Stimulated activated CD8-positive, alpha-beta memory T cell treated with anti-CD3 and anti-CD28 coated beads, Interleukin-4, amount 100 ng/mL, for 1 hour (primary cell): ENCODE data around the gene LCP2.

Source experiments
- DNase-seq, 2 donors: peaks; one replicate each; pipeline ENCODE4 v3.0.0-alpha.2; 2020; ENCODE audit warnings: low read depth in 2 of 2, low spot score in 1 of 2

Gene LCP2

DNA sequence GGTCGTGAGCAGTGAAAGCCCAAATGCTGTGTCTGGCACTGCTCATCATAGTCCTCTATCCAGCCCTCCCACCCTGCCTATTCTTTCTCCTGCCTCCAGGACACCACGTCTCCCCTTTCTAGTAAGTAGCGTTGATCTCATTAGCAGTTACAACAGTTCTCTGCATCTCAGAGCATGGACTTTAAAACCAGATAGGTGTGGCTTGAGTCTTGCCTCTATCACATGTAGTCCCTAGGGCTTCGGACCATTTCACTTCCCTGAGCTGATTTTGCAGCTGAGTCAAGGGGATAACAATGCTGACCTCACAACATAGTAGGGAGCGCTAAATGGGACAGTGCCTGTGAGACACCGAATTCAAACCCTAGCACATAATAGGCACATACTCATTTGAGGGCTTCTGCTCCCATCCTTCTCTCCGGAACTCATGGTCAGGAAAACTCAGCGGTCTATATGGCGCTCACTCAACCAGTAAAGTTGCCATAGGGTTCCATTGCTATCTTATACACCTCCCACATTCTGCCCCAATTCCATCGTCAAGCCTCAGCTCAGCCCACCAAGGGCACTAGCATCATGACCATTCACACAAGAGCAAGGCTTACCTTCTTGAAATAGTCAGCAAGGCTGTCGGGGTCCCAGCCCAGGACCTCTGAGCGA, 515 bp downstream of the LCP2 start:
- DNase-seq = no peak

DNA sequence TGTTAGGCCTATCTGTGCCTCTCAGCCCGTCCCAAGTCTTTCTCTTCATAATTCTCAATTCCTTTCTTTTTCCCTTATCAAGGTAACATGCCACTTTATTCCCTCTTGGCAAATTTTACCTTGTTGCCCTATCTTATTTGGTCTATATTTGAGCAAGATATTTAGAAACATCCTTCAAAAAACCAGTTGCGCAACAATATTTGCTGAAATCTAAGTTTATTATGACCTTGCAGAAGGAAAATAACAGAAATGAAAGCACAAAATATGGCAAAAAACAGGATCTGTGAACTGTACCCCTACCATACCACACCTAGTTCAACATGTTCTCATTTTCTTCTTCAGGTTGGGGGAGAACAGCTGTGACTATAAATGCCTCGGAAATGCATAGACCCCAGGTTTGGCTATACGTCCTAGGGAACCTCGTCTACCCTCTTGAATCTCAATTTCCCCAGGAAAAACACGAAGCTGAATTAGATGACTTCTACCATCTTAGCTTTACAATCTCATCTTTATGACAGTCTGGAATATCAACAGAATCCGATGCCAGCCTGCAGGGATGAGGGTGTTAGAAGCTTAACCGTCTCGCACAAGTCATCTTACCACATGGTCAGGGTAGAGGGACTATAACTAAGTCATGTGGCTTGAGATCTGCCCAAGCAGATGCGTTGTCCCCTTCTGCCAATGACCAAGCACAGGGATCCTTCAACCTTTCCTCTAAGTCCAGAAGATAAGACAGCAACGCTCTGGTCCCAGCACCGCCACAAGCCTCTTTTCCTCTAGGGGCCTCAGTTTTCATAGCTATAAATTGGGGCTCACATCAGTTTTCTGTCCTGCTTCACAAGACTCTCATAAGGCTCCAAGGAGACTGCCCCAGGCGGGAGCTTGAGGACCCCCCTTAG, 1.3 kb downstream of the LCP2 start:
- DNase-seq = no peak

DNA sequence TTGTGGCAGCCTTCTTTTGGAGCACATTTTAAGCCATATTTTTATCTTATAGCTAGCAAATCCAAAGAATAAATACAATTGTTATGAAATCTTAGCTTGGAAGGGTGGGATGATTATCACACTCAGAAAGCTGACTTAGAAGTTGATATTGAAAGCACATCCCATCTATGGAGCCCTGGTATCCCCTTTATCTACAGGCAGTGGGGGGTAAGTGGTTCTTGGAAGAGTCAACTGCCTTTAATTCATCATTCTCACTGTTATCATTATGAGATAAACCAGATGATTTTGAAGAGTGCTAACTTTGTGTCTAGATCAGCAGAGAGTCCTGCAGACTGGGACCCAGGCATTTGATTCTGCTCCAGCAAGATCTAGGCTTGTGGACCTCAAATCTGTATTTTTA, 3.0 kb downstream of the LCP2 start:
- no peak for DNase-seq

DNA sequence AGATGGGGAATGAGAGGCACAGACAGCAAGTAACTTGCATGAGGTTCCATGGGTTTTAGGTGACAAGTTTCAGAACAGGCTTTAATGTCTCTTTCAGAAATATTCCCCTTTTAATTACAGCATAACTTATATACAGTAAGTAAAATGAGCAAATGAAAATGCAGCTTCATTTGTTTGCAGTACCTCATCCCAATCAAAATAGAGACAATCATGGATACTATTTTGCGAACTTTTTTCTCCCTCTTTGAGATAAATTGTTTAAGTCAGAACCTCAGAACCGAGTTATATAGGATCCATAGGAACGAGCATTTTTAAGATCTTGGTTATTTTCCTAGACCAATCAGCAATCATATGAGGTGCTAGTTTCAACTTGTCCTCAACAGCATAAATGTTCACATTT, 3.5 kb downstream of the LCP2 start:
- no peak for DNase-seq

DNA sequence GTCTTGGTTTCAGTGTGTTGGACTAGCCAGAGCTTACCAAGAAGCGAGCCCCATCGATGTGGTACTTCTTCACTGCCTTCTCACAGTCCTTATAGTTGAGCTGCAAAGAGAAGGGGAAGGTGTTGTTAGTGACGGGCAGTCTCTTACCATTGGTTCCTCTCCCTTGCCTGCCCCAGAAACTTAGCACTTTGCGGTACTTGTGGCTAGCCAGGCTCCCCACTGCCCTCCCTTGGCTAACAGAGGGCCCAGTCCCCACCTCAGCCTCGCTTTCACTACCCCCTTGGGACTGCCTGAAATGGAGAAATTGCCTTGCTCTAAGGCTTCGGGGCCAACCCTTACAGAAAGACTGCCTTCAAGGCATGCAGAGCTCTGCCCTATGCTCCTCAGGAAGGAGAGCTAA, 4.3 kb downstream of the LCP2 start:
- peak in 1 of 2 donors; percentile 53 for DNase-seq

DNA sequence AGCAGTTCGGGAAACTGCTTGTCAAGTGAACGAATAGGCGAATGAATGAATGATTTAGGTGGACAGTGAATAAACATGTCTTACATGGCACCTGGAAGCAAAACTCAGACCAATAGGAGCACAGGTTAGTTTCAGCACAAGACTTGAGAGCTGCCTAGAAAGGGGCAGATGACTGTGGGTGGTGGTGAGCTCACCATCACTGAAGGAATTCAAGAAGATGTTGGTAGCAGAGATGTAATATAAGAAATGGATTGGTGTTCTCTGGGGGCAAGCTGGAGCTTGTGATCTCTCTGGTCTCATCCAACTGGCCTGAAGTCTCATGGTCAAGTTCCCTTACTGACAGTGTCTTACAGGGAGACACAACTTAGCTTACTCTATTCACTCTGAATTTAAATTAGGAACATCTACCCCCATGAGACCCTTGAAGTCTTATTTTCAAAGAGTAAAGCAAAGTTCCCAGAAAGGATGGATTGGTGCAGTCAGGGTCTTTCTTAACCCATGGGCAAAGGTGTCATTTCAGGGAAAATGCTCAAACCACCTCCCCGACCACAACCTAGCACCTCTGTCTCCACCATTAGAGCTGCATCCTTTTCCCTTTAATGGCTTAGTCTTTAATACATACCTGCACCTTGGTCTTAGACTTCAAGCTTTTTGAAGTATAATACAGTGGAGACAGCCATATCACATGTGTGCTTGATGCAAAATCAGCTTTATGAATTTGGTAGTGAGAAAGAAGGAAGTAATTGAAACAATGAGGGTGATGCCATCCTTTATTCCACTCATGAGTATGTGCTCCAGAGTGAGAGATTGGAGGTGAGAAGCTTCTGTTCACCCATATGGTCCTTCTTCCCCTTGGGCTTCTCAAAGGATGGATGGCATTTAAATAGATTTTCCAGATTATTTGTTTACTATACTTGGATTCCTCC, 5.1 kb downstream of the LCP2 start:
- no peak for DNase-seq

DNA sequence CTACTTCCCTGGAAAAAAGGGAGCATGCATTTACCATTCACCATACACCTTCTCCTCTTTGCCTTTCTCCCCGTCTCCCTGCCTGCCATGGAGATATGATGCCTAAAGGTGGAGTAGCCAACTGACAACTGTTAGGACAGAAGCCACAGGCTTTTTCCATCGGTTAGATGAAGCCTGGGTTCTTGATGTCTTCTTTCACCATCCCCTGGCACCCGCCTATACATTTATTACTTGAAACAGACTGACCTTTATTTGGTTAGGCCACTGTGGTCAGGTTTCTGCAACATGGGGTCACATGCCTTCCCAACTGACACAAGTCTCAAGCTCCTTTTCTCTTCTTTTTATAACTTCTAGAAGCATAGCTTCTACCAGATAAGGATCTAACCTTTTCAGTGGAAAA, 7.1 kb downstream of the LCP2 start:
- no peak for DNase-seq

DNA sequence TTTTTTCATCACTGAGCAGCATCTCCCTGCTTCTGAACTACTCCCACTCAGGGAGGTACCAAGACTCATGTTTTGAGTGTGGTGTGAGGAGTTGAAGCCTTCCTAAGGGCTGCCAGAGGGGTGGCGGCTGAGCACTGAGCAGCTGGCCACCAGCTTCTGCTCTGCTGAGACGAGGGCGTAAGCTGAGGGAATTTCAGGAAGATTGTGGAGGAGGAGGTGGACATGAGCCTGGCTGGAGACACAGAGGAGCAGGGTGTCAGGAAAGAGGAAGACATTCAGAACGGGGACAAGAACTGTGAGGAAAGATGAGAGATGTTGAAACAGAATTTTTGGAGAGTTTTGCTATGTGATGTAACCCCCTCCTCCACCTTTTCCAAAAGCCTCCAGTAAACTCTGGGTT, 7.8 kb downstream of the LCP2 start:
- DNase-seq = no peak

DNA sequence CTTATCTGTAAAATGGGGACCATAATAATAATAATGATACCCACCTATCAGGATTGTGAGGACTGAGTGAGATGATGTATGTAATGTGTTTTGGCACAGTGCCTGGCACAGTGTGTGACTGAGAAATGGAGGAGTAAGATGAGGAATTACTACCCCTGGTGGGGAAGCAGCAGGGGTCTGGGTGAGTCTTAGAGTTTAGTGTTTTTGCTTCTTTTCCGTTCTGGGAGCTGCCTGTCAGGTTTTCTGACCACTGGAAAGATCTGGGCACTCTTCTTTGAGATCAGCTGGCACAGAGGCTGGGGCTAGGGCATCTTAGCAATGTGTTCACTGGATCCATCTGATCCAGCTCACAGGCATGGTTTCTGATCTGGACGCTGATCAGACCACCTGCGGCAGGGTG, 8.5 kb downstream of the LCP2 start:
- DNase-seq = no peak

DNA sequence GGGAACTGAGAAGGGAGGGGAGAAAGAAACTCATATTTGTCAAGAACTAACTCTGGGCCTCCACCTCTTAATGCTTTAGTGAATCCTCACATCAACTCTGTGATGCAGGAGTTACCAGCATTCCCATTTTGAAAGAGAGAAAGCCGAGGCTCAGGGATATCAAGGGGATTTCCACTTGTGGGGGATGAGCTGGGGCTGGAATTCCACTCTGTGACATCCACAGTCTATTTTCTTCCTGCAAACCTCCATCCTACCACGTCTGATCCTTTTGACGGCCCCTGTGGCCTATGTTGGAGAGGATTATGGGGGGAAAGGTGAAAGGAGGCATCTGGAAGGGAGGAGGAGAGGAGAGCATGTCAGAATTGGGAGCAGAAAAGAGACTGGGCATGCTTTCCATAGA, 9.0 kb downstream of the LCP2 start:
- no peak for DNase-seq

DNA sequence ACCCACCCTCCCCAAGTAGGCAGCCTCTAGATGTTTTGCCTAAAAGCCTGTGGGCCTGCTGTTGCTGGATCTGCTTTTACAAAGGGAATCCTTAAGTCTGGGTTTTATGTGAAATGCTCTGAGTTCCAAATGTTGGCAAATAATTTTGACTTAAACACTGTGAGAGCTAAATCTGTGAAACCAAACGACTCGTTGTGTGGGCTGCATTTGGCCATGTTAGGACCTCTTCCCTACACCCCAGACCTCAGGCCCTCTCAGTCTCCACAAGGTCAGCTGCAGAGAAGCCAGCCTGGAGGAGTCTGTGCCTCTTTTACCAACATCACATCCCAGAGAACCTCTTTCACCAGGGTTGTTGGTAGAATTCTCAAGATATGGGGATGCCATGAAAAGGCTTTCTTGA, 9.4 kb downstream of the LCP2 start:
- DNase-seq = no peak

DNA sequence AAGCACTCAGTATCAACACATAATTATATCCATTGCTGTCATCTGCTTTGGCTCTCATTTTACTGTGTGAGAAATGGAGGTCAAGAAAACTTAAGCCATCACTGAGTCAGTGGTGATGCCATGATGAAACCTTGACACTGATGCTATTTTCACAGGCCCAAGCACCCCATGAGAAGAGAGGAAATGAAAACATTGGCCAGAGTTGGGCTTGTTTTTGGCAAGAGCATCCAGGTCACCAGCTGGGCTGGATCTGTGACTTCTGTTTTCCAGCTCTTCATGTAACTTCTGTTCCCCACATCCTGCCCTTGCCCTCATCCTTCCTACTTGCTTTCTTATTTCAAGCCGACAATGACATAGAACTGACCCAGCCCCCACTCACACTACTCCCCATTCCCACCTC, 10.0 kb downstream of the LCP2 start:
- DNase-seq = no peak

DNA sequence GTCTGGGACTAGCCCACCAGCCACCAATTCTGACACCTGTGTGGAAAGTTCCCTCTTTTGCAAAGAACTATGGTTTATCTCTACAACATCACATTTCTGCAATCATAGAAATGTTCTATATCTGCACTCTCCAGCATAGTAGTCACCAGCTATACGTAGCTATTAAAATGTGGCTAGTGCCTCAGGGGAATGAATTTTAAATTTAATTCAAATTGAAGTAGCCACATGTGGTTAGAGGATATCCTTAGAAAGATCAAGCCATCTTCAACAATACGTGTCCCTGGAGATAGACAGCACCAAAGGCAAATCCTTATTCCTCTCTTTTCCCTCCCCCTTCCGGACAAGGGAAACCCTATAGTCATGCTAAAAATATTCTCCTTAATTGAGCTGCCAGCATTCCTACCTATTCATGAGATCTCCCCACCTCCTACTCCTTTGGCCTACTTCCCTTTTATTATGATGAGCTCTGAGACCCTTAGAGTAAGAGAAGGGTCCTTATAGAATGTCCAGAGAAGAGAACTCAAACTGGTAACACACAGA, 11.1 kb downstream of the LCP2 start:
- DNase-seq = no peak

DNA sequence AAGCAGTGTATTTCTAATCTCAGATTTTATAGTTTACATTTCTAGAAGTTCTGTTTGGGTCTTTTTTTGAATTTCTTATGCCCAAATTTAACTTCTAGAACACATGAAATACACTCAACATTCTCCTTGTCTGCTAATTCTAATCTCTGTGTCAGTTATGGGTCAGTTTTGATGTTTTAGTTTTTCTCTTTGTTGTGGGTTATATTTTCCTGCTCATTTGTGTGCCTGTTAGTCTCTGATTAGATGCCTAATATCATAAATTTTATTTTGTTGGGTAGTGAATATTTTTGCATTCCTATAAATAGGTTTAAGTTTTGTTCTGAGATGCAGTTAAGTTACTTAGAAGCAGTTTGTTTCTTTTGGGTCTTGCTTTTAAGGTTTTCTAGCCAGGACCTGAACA, 12.4 kb downstream of the LCP2 start:
- DNase-seq = no peak

DNA sequence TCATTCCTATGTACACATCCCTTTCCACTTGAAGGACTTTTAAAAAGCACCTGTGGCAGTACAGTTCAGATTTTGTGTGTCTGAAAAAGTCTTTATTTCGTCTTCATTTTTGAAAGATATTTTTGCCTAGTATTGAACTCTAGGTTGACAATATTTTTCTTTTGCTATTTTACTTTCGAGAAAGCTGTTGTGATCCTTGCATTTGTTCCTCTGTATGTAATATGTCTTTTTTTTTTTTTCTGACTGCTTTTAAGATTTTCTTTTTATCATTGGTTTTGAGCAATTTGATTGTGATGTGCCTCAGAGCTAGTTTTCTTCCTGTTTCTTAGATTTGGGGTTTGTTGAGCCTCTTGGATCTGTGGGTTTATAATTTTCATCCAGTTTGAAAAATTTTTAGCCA, 13.3 kb downstream of the LCP2 start:
- DNase-seq = no peak

DNA sequence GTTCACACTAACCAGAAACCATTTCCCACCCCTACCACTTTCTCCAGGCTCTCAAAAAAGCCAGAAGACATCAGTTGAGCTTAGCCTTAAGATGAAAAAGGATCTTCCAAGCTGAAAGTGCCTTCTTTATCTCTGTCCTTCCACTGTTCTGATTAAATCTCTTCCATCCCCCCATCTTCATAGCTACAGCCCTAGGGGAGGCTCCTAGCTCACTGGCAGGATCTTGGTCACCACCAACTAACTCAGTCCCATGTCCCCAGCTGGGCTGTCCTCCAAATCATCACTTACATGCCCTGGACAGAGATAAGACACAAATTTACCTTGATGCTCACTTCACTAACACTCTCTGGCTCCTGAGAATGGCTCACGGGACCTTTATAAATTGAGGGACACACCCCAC, 14.3 kb downstream of the LCP2 start:
- DNase-seq = no peak

DNA sequence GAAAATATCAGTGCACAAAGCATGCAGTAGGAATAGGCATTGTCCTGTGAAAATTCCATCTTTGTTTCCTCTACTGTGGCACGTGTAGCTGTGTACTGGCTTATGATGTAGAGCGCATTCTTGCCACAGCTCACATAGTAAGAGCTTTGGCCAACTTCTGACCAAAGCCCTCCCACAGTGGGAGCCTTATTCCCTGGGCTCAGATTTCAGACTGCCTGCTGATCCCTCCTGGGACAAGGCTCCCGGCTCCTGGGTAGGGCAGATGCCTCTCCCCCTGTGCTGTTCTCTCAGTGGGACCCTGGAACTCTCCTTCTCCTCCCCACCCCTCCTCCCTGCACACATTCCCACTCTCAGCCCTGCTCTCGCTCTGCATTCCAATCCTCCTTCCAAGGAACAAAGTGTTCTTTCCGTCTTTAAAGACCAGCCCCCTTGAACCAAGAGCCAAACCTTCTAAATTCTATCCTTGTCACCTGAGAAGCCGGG, 17.5 kb downstream of the LCP2 start:
- DNase-seq = no peak

DNA sequence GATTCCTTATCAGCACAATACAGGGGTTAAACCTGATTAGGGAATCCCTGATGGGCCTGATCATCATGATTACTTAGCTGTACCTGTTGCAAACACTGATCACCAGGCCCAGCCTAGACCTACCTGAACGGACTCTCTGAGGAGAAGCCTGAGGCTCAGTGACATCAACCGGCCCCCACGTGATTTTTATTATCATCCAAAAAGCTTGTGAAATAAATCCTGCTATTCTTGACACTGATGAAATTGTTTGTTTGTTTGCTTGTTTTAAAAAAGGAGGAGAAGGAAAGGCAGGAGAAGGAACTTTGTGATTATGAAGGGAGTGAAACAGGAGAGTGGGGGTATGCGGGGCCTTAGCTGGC, 18.1 kb downstream of the LCP2 start:
- DNase-seq = no peak

DNA sequence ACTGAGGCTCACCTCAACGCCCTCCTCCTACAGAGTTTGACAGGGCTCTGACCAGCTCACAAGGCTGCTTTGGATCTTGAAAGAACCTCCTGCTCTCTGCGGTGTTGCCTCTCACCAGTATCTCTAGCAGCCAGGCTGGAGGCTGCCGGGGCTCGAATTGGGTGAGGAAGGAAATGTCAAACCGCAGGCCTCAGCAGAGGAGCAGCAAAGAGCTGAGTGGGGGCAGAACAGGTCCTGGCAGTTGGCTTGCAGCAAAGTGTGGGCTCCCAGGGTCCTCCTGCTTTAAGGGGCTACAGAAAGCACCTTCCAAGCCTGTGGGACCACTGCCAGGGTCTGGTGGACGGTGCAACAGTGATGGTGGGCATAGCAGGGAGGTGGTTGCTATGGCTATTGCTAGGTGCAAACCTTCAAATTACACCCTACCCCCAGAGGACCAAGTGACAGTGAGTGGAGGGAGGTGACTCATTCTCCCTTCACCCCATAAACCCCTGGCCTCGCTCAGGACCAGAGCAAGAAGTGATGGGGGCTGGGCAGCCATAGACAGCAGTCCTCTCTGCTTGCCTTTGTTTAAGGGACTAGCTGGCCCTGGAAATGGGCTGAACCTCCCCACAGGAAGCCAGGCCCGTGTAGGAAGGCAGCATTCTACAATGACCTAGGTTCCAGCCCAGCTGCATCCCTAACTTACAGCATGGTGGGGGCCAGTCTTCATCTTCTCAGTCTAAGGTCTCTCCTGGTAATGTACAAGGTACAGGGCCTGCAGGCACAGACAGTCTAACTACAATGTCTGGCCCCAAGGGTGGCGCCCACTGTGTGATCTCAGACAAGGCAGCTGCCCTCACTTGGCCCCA, 18.7 kb downstream of the LCP2 start:
- DNase-seq = peak; percentile 61 to 78

DNA sequence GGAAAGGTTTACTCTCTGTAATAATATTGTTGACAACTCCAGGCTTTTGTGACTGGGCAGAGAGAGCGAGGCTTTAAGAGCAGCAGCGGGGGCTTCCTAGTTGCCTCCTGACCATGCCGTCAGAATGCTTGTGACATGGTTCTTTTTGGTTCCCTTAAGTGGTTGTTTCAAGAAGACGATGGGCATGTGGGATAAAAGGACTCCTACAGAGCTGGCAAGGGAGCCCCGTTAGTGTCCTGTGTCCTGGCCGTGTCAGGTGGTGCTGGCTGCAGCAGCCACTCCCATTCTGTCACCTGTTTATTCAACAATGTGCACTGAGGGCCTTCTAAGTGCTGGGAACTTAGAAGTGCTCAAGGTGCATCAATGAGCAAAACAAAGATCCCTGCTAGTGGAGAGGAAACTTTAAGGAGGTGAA, 19.7 kb downstream of the LCP2 start:
- no peak for DNase-seq
